DOHH2 (cell line): ENCODE data around the gene KRTAP2-1.
"Not testable (repeated sequence)": the region's sequence is repeated elsewhere in the genome, so short reads cannot be mapped to it uniquely, and the experiment has no call there.

ENCODE experiments used
- H3F3A ChIP-seq: fragments of 200-600 bp; sonication (generic), shearing (Covaris generic); 2 replicates; pipeline ENCODE4 v1.6.0; 2016; ENCODE audit warnings: antibody characterized with exemption, mild to moderate bottlenecking; ENCODE audit not compliant: control insufficient read depth, insufficient read depth
- H3K27ac ChIP-seq: fragments of 200-600 bp; sonication (generic); 2 replicates; pipeline ENCODE4 v1.5.1; 2014; ENCODE audit warnings: low read depth, mild to moderate bottlenecking, low read length, moderate library complexity
- H3K27me3 ChIP-seq: fragments of 200-600 bp; sonication (generic); 2 replicates; pipeline ENCODE4 v1.6.1; 2014; ENCODE audit warnings: mild to moderate bottlenecking, low read length, mixed read lengths; ENCODE audit not compliant: control insufficient read depth
- H3K36me3 ChIP-seq: fragments of 200-600 bp; sonication (generic); 2 replicates; pipeline ENCODE4 v1.6.1; 2014; ENCODE audit warnings: mild to moderate bottlenecking, low read length, moderate library complexity, mixed read lengths; ENCODE audit not compliant: control insufficient read depth
- H3K4me1 ChIP-seq: fragments of 200-600 bp; sonication (generic); 2 replicates; pipeline ENCODE4 v1.6.1; 2014; ENCODE audit warnings: mild to moderate bottlenecking, low read length, mixed read lengths; ENCODE audit not compliant: control insufficient read depth
- H3K4me2 ChIP-seq: fragments of 200-600 bp; sonication (generic); 2 replicates; pipeline ENCODE4 v1.6.0; 2014; ENCODE audit warnings: mild to moderate bottlenecking, low read length, moderate library complexity
- H3K4me3 ChIP-seq: fragments of 200-600 bp; sonication (generic); 2 replicates; pipeline ENCODE4 v1.5.1; 2014; ENCODE audit warnings: mild to moderate bottlenecking, low read length, mixed read lengths
- H3K79me2 ChIP-seq: fragments of 200-600 bp; sonication (generic); 2 replicates; pipeline ENCODE4 v1.6.1; 2014; ENCODE audit warnings: mild to moderate bottlenecking, low read length, mixed read lengths; ENCODE audit not compliant: control insufficient read depth
- H3K9me2 ChIP-seq: fragments of 200-600 bp; sonication (generic); replicated peaks from 2 replicates; pipeline ENCODE4 v1.6.1; 2014; ENCODE audit warnings: mild to moderate bottlenecking, low read length, mixed read lengths; ENCODE audit not compliant: control insufficient read depth
- H3K9me3 ChIP-seq: fragments of 200-600 bp; sonication (generic); 2 replicates; pipeline ENCODE4 v1.6.1; 2014; ENCODE audit warnings: antibody characterized with exemption, low read length, mixed read lengths; ENCODE audit not compliant: control insufficient read depth, insufficient read depth
- H4K20me1 ChIP-seq: fragments of 200-600 bp; sonication (generic); 2 replicates; pipeline ENCODE4 v1.6.0; 2014; ENCODE audit warnings: low read depth, mild to moderate bottlenecking, antibody characterized with exemption, low read length, moderate library complexity; ENCODE audit not compliant: control insufficient read depth, insufficient read depth
- EZH2phosphoT487 ChIP-seq: fragments of 200-600 bp; sonication (generic); IDR thresholded peaks from 2 replicates; pipeline ENCODE4 v1.6.1; 2017; ENCODE audit warnings: borderline replicate concordance, mild to moderate bottlenecking, antibody characterized with exemption, low read length, moderate library complexity, mixed read lengths
- TF ChIP-seq, protein P1 (sequence below): fragments of 200-600 bp; sonication (generic); IDR thresholded peaks from one replicate; pipeline ENCODE4 v1.5.1; 2014; ENCODE audit warnings: antibody characterized with exemption, mild to moderate bottlenecking, low read depth, low read length; ENCODE audit not compliant: poor library complexity, severe bottlenecking

The KRTAP2-1 gene

GRCh38 chr17:41004397-41004796 is 42.7 kb downstream of the KRTAP2-1 start:
- Histone ChIP-seq H3K36me3 (no peaks in the 10 kb centered on the region), H3K9me3 (no peaks in the 10 kb centered on the region), H3K4me1 (no peaks in the 10 kb centered on the region), H3K27me3 (peaks cover 10% of the 10 kb centered on the region), H3K27ac (no peak overlapping the region), H3F3A (no peaks in the 10 kb centered on the region), H4K20me1 (no peaks in the 10 kb centered on the region), H3K4me3 (no peak overlapping the region), H3K4me2 (no peak overlapping the region), H3K9me2 (no peaks in the 10 kb centered on the region), H3K79me2 (no peaks in the 10 kb centered on the region)
- TF ChIP-seq, protein P1, sequence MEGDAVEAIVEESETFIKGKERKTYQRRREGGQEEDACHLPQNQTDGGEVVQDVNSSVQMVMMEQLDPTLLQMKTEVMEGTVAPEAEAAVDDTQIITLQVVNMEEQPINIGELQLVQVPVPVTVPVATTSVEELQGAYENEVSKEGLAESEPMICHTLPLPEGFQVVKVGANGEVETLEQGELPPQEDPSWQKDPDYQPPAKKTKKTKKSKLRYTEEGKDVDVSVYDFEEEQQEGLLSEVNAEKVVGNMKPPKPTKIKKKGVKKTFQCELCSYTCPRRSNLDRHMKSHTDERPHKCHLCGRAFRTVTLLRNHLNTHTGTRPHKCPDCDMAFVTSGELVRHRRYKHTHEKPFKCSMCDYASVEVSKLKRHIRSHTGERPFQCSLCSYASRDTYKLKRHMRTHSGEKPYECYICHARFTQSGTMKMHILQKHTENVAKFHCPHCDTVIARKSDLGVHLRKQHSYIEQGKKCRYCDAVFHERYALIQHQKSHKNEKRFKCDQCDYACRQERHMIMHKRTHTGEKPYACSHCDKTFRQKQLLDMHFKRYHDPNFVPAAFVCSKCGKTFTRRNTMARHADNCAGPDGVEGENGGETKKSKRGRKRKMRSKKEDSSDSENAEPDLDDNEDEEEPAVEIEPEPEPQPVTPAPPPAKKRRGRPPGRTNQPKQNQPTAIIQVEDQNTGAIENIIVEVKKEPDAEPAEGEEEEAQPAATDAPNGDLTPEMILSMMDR: no peak
- no peak for TF ChIP-seq EZH2phosphoT487

DNA sequence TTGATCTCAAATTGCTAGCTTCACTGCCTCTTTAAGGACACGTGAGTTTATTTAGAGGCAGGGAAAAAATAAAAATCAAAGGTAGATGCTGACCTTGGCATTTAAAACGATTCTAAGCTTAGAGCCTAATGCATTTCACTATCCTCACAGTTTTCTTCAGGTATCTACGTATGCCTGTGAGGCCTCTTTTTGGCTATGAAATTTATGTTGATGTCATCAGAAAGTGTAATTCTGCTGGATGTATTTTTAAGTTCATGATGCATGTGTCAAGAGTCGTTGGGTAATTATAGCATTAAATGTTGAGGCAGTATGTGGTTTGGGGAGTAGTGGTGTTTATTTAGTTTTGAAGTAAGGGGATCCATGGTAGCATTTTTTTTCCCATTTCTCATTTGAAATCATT is 43.2 kb downstream of the KRTAP2-1 start:
- Histone ChIP-seq H3K4me3 (no peak overlapping the region), H3K79me2 (no peaks in the 10 kb centered on the region), H4K20me1 (no peaks in the 10 kb centered on the region), H3K4me2 (no peak overlapping the region), H3K36me3 (no peaks in the 10 kb centered on the region), H3K27me3 (peaks cover 10% of the 10 kb centered on the region), H3F3A (no peaks in the 10 kb centered on the region), H3K4me1 (no peaks in the 10 kb centered on the region), H3K27ac (no peak overlapping the region), H3K9me3 (no peaks in the 10 kb centered on the region), H3K9me2 (no peaks in the 10 kb centered on the region)
- TF ChIP-seq, protein P1: no peak
- no peak for TF ChIP-seq EZH2phosphoT487

DNA sequence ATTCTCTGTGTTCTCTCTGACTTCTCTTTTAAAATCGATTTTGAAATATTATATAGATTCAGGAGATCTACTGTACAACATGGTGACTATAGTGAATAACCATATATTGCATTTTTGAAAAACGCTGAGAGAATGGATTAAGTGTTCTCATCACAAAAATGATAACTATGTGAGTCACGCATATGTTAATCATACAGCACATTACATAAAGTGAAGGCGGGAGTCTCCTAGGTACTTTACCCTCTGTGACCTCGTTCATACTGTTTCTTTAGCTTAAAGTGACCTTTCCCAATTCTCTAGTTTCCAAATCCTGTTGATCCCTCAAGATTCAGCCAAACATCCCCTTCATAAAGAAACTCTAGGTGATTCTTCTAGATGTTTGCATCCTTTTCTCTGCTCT is 44.3 kb downstream of the KRTAP2-1 start:
- Histone ChIP-seq H3K36me3 (no peaks in the 10 kb centered on the region), H3K9me3 (no peaks in the 10 kb centered on the region), H3K4me2 (no peak overlapping the region), H3K27ac (no peak overlapping the region), H3K79me2 (no peaks in the 10 kb centered on the region), H4K20me1 (no peaks in the 10 kb centered on the region), H3K4me1 (no peaks in the 10 kb centered on the region), H3K4me3 (no peak overlapping the region), H3F3A (no peaks in the 10 kb centered on the region), H3K9me2 (no peaks in the 10 kb centered on the region), H3K27me3 (peaks cover 15% of the 10 kb centered on the region)
- no peak for TF ChIP-seq EZH2phosphoT487
- TF ChIP-seq, protein P1: no peak

DNA sequence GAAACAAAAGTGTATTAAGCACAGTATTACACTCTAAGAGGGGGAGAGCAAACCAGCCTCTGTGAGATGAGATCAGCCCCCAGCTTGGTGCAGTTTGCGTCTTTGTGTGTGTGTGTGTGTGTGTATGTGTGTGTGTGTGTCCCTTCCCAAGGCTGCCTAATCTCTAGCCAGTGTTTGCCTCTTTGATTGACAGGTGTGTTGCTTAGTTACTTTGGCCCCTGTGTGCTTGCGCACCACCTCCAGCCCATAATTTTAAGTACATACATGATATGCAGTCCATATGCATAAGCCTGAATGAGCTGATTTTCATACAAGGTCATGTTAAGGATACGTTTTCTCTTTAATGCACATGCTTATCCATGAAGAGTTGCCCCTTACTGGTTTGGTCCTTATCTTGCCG is 45.3 kb downstream of the KRTAP2-1 start:
- no peaks in the 10 kb centered on the region for H4K20me1 ChIP-seq
- peaks cover 23% of the 10 kb centered on the region for H3K27me3 ChIP-seq
- H3K27ac ChIP-seq: no peak overlapping the region
- H3K9me2 ChIP-seq: no peaks in the 10 kb centered on the region
- no peaks in the 10 kb centered on the region for H3F3A ChIP-seq
- H3K36me3 ChIP-seq: no peaks in the 10 kb centered on the region
- H3K4me2 ChIP-seq: no peak overlapping the region
- H3K79me2 ChIP-seq: no peaks in the 10 kb centered on the region
- TF ChIP-seq EZH2phosphoT487: no peak
- TF ChIP-seq, protein P1: no peak
- no peaks in the 10 kb centered on the region for H3K9me3 ChIP-seq
- H3K4me3 ChIP-seq: no peak overlapping the region
- H3K4me1 ChIP-seq: no peaks in the 10 kb centered on the region

DNA sequence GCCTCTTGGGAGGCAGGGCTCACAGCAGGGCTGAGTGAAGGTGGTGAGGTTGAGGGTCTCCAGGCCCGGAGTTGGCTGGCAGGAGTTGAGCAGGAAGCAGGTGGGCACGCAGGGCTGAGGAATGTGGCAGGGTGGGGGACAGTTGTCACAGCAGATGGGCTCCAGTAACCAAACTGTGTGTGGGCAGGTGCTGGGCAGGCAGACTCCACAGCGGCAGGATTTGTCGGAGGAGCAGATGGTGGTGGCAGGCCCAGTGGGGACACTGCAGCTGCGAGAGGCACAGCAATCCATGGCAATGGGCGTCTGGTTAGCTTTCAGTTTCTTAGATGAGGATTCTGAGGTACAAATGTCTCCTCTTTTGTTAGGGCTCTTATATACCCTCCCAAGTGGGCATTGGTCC is 47.6 kb downstream of the KRTAP2-1 start, which contains the start of gene KRTAP3-2:
Gene KRTAP3-2 (minus strand): TSS at position 344 of the 400 bp plus-strand sequence. CDS start 53 bp downstream, at position 291.
- not testable (repeated sequence) for H3K4me3 ChIP-seq, H3K79me2 ChIP-seq, H3K36me3 ChIP-seq, H3K27ac ChIP-seq, H3K4me2 ChIP-seq, H3K9me2 ChIP-seq, H3K4me1 ChIP-seq, H3K9me3 ChIP-seq, H4K20me1 ChIP-seq, H3F3A ChIP-seq
- peaks cover 20% of the 10 kb centered on the region for H3K27me3 ChIP-seq
